GM23338 (cell line): Measurements from ENCODE around the gene DDX25.

Source experiments
- CREB1 ChIP-seq: fragments of 250-450 bp; sonication (Bioruptor Pico); IDR thresholded peaks from 2 replicates; pipeline ENCODE4 v1.5.0; 2020; ENCODE audit warnings: low read depth, mild to moderate bottlenecking, moderate library complexity
- EZH2phosphoT487 ChIP-seq: fragments of 200-600 bp; sonication (generic); IDR thresholded peaks from one replicate; pipeline ENCODE4 v1.8.1; 2018; ENCODE audit warnings: antibody characterized with exemption; ENCODE audit not compliant: unreplicated experiment
- TF ChIP-seq, protein P1 (sequence below), 2 experiments: fragments of 200-600 bp in 1 of 2; sonication (generic) in 1 of 2; conservative IDR thresholded peaks; 2 replicates each; pipeline versions ENCODE4 v1.5.1 to v1.6.1; 2016 to 2017; ENCODE audit warnings: antibody characterized with exemption in 2 of 2, low read depth in 2 of 2, mild to moderate bottlenecking in 2 of 2, moderate library complexity in 1 of 2
- TF ChIP-seq, protein P2 (sequence below): IDR thresholded peaks from one replicate; pipeline ENCODE4 v1.6.1; 2018; ENCODE audit warnings: antibody characterized with exemption; ENCODE audit not compliant: unreplicated experiment

DNA sequence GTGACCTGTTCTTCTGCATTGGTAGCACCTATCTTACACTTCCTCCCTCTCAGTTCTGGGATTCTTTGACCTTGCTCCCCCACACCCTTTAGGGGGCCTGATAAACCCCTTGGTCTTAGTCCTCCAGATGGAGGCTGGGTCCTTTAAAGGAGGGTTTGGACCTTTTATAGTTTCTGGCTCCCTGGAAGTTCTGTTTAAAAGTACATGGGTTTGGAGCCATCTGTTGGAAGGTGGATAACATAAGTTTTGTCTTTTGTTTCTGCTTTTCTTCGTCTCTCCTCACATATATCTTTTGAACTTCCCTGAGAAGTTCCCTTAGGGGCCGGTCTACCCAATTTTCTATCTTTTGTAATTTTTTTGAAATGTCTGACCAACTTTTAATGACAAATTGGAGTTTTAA, 34.8 kb upstream of the DDX25 start:
- TF ChIP-seq, protein P1, sequence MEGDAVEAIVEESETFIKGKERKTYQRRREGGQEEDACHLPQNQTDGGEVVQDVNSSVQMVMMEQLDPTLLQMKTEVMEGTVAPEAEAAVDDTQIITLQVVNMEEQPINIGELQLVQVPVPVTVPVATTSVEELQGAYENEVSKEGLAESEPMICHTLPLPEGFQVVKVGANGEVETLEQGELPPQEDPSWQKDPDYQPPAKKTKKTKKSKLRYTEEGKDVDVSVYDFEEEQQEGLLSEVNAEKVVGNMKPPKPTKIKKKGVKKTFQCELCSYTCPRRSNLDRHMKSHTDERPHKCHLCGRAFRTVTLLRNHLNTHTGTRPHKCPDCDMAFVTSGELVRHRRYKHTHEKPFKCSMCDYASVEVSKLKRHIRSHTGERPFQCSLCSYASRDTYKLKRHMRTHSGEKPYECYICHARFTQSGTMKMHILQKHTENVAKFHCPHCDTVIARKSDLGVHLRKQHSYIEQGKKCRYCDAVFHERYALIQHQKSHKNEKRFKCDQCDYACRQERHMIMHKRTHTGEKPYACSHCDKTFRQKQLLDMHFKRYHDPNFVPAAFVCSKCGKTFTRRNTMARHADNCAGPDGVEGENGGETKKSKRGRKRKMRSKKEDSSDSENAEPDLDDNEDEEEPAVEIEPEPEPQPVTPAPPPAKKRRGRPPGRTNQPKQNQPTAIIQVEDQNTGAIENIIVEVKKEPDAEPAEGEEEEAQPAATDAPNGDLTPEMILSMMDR (conservative IDR thresholded peaks at IDR 0.05; ENCODE audit: low read depth in 2 of 2): peak in 1 of 2 experiments; percentile 35; a peak in 1 of 4 replicates
- TF ChIP-seq EZH2phosphoT487 (no peak), CREB1 (CRISPR knock-in tag) (no peak)
- TF ChIP-seq, protein P2, sequence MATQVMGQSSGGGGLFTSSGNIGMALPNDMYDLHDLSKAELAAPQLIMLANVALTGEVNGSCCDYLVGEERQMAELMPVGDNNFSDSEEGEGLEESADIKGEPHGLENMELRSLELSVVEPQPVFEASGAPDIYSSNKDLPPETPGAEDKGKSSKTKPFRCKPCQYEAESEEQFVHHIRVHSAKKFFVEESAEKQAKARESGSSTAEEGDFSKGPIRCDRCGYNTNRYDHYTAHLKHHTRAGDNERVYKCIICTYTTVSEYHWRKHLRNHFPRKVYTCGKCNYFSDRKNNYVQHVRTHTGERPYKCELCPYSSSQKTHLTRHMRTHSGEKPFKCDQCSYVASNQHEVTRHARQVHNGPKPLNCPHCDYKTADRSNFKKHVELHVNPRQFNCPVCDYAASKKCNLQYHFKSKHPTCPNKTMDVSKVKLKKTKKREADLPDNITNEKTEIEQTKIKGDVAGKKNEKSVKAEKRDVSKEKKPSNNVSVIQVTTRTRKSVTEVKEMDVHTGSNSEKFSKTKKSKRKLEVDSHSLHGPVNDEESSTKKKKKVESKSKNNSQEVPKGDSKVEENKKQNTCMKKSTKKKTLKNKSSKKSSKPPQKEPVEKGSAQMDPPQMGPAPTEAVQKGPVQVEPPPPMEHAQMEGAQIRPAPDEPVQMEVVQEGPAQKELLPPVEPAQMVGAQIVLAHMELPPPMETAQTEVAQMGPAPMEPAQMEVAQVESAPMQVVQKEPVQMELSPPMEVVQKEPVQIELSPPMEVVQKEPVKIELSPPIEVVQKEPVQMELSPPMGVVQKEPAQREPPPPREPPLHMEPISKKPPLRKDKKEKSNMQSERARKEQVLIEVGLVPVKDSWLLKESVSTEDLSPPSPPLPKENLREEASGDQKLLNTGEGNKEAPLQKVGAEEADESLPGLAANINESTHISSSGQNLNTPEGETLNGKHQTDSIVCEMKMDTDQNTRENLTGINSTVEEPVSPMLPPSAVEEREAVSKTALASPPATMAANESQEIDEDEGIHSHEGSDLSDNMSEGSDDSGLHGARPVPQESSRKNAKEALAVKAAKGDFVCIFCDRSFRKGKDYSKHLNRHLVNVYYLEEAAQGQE: no peak
